22Rv1 (cell line): Measurements from ENCODE around the gene SRRD.

Source experiments
- ZFX ChIP-seq: fragments of 450-650 bp; IDR thresholded peaks from 2 replicates; pipeline ENCODE4 v1.6.1; 2017; ENCODE audit warnings: antibody characterized with exemption, borderline replicate concordance
- TF ChIP-seq, protein P1 (sequence below): fragments of 450-650 bp; IDR thresholded peaks from 2 replicates; pipeline ENCODE4 v1.5.1; 2017; ENCODE audit warnings: mild to moderate bottlenecking

- TF ChIP-seq, protein P1, sequence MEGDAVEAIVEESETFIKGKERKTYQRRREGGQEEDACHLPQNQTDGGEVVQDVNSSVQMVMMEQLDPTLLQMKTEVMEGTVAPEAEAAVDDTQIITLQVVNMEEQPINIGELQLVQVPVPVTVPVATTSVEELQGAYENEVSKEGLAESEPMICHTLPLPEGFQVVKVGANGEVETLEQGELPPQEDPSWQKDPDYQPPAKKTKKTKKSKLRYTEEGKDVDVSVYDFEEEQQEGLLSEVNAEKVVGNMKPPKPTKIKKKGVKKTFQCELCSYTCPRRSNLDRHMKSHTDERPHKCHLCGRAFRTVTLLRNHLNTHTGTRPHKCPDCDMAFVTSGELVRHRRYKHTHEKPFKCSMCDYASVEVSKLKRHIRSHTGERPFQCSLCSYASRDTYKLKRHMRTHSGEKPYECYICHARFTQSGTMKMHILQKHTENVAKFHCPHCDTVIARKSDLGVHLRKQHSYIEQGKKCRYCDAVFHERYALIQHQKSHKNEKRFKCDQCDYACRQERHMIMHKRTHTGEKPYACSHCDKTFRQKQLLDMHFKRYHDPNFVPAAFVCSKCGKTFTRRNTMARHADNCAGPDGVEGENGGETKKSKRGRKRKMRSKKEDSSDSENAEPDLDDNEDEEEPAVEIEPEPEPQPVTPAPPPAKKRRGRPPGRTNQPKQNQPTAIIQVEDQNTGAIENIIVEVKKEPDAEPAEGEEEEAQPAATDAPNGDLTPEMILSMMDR, result no peak
- no peak for TF ChIP-seq ZFX
Measured at GRCh38 chr22:26494506-26494905, 10.8 kb downstream of the SRRD start.
